K562 (cell line): ENCODE results near the gene NR5A1.

ENCODE experiments used
- MTA2 ChIP-seq: fragments of 450-650 bp; IDR thresholded peaks from 2 replicates; pipeline ENCODE4 v1.6.1; 2016; ENCODE audit warnings: low read depth
- POLR2AphosphoS5 ChIP-seq: IDR thresholded peaks from 2 replicates; pipeline ENCODE4 v1.6.1; 2011; ENCODE audit warnings: mild to moderate bottlenecking, low read depth, low read length, moderate library complexity; ENCODE audit not compliant: control insufficient read depth, insufficient read depth
- PURB ChIP-seq: sonication (generic); formaldehyde crosslinking; IDR thresholded peaks from 2 replicates; pipeline ENCODE4 v1.9.0; 2021; ENCODE audit warnings: low read depth, mild to moderate bottlenecking, missing genetic modification reagents
- RFX5 ChIP-seq: IDR thresholded peaks from 2 replicates; pipeline ENCODE4 v1.6.1; 2011; ENCODE audit warnings: low read depth, mild to moderate bottlenecking, improper control_type of control experiment, low read length
- ZNF436 ChIP-seq: fragments of 250-450, 450-650 bp; sonication (Bioruptor Pico); formaldehyde crosslinking; IDR thresholded peaks from 2 replicates; pipeline ENCODE4 v1.7.0; 2020; ENCODE audit warnings: mild to moderate bottlenecking
- TF ChIP-seq, protein P1 (sequence below), 3 experiments: IDR thresholded peaks in 2 of 3; conservative IDR thresholded peaks in 1 of 3; 2 replicates each; pipeline ENCODE4 v1.5.1; 2011 to 2012; ENCODE audit warnings: low read length in 3 of 3, mild to moderate bottlenecking in 3 of 3, control low read depth in 2 of 3, improper control_type of control experiment in 1 of 3, inconsistent platforms in 1 of 3, low read depth in 1 of 3, mixed read lengths in 1 of 3, moderate library complexity in 1 of 3; ENCODE audit not compliant: insufficient read depth in 2 of 3

DNA sequence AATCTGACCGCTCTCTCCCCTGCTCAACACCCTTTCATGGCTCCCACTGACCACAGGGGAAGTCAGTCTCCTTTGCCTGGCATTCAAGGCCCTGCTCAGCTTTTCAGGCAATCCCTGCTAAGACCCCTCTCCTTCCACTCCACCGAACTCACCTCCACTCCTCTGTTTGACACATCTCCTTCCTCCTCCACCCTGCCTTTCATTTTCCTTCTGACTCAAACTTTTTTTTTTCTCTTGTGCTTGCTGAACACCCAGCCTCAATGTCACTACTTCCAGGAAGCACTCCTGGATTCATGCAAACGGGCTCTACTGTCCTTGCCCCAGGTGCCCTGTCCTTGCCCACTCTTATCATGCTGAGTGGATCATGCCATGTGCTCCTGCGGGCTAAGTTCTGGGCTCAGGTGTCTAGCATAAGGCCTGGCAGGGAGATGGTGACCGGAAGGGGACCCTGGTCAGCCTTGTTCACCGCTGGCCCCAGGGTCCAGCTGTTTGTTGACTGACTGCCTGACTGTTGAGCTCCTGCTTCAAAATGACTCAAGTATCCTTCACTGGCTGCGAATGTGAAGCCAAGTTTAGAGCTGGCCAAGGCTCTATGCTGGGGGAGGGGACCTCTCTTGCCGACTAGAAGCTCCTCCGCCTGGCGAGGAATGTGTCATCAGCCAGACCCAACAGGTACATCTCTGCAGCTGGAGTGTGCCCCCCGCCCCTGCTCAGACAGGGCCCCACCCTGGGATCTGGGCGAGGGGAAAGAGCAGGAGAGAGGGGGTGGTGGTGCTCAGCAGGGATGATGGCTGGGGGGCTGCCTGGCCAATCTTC, 6.2 kb downstream of the NR5A1 start:
- TF ChIP-seq ZNF436 (CRISPR knock-in tag) (no peak), PURB (CRISPR knock-in tag) (no peak), MTA2 (no peak), POLR2AphosphoS5 (no peak), RFX5 (no peak)
- TF ChIP-seq, protein P1, sequence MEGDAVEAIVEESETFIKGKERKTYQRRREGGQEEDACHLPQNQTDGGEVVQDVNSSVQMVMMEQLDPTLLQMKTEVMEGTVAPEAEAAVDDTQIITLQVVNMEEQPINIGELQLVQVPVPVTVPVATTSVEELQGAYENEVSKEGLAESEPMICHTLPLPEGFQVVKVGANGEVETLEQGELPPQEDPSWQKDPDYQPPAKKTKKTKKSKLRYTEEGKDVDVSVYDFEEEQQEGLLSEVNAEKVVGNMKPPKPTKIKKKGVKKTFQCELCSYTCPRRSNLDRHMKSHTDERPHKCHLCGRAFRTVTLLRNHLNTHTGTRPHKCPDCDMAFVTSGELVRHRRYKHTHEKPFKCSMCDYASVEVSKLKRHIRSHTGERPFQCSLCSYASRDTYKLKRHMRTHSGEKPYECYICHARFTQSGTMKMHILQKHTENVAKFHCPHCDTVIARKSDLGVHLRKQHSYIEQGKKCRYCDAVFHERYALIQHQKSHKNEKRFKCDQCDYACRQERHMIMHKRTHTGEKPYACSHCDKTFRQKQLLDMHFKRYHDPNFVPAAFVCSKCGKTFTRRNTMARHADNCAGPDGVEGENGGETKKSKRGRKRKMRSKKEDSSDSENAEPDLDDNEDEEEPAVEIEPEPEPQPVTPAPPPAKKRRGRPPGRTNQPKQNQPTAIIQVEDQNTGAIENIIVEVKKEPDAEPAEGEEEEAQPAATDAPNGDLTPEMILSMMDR (IDR thresholded peaks at IDR 0.05 in 2 of 3, conservative IDR thresholded peaks at IDR 0.05 in 1 of 3; ENCODE audit: insufficient read depth in 2 of 3, low read depth in 1 of 3, low read length in 3 of 3) = no peak
